ENCODE results near the gene RASSF8.

DNA sequence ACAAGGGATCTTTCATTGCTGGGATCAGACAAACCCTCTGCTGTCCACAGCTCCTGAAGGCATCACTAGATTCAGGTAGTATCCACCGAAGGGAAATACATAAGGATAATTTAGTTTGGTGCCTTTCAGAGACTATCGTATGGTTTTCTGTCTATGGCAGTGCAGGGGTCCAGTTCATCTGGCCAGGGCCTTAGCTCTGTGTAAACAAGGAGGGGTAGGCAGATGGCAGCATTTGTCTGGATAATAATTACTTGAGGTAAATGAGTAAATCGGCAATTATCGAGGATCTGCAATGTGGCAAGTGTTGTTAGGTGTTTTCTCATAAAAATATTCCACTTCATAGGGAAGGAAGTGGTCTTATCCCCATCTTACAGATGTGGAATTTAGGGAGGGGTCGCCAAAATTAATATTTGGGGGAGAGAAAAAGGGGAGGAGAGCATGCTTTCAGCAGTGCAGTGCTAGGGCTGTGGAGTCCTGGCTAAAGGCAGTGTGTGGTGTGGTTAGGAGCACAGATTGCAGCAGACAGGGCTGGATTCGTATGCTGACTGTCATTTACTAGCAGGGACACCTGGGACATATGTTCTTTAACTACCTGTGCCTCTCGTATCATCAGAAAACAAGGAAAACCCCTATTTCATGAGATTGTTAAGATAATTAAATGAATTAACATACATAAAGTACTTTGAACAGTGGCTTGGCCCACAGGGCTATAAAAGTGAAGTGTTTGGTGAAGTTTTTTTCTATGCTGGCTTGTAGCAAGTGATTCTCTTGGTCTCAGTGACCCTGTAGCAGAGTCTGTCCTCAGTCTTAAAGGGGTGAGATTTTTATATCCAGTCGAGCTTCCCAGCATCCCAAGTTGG lies 27.1 kb downstream of the RASSF8 start:
- TF ChIP-seq, protein P1, sequence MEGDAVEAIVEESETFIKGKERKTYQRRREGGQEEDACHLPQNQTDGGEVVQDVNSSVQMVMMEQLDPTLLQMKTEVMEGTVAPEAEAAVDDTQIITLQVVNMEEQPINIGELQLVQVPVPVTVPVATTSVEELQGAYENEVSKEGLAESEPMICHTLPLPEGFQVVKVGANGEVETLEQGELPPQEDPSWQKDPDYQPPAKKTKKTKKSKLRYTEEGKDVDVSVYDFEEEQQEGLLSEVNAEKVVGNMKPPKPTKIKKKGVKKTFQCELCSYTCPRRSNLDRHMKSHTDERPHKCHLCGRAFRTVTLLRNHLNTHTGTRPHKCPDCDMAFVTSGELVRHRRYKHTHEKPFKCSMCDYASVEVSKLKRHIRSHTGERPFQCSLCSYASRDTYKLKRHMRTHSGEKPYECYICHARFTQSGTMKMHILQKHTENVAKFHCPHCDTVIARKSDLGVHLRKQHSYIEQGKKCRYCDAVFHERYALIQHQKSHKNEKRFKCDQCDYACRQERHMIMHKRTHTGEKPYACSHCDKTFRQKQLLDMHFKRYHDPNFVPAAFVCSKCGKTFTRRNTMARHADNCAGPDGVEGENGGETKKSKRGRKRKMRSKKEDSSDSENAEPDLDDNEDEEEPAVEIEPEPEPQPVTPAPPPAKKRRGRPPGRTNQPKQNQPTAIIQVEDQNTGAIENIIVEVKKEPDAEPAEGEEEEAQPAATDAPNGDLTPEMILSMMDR (conservative IDR thresholded peaks at IDR 0.05) = no peak
- TF ChIP-seq EZH2 (IDR thresholded peaks at IDR 0.05; ENCODE audit: low read depth) = no peak

Measured in PC-9 (cell line).